Stimulated activated CD8-positive, alpha-beta memory T cell treated with anti-CD3 and anti-CD28 coated beads, Interleukin-15, amount 100 ng/mL, for 24 hours (primary cell): ENCODE measurements around the gene GOLGA8K.
"Not testable (repeated sequence)": the region's sequence is repeated elsewhere in the genome, so short reads cannot be mapped to it uniquely, and the experiment has no call there.

Experiments used
- DNase-seq: peaks from one replicate; pipeline ENCODE4 v3.0.0-alpha.2; 2020; ENCODE audit warnings: low read depth

The GOLGA8K gene

DNA sequence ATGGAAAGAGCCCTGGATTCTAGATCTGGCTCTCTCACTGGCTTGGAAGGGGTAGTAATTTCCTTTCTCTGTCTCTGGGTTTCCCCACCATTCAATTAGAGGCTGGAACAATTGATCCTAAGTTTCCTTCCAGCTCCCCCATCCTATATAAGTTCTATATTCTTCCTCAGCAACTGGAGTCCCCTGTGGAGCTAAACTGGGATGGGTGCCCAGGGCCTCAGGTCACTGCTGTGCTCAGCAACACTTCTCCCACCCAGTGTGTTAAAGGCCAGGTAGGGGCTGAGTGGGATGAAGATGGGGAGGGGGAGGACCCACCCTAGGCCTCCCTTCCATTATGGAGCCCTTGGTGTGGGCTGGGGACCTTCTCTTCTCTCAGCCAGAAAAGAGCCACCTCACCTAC is 46.2 kb downstream of the GOLGA8K start:
- DNase-seq: not testable (repeated sequence)

- DNase-seq: not testable (repeated sequence)
Measured at GRCh38 chr15:32352748-32353147, 50.3 kb downstream of the GOLGA8K start.

GRCh38 chr15:32350563-32351220 is 52.4 kb downstream of the GOLGA8K start:
- DNase-seq: not testable (repeated sequence)

GRCh38 chr15:32347037-32347436 is 56.1 kb downstream of the GOLGA8K start:
- DNase-seq: not testable (repeated sequence)

DNA sequence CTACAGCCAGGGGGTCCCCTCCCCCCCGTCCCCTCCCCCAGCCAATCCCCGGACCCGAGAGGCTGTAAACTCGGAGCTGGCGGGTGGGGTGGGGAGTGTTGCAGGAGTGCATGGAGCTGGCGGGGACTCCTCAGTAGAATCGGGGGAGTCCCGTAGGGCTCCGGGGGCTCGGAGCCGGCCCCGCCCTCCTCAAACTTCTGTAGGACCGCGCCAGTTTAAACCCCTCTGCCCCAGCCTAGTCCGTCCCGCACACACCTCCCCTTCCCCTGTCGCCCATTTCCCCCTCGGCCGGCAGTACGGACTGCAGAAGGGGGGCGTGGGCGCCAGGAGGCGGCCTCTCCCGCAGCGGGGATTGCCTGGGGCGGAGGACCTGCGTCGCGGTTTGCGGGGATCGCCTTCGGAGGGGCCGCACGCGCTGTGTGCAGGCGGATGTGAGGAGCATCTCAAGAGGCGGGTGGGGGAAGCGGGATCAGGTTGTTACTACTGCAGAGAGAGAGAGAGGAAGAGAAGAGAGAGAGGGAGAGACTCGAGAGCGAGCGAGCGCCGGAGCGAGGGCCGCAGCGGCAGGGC is 57.0 kb downstream of the GOLGA8K start:
- DNase-seq: not testable (repeated sequence)

- DNase-seq: not testable (repeated sequence)
Measured at GRCh38 chr15:32343921-32344320, 59.2 kb downstream of the GOLGA8K start.
